HepG2 (cell line): ENCODE data around the gene SH3BGR. TPM values are rescaled to one million over a fixed set of nuclear protein-coding genes. Genes with fewer than 3 reads are reported as not detected.

Experiments
- ELF3 ChIP-seq: IDR thresholded peaks from 2 replicates; pipeline ENCODE4 v1.6.1; 2016; ENCODE audit warnings: missing genetic modification reagents, missing compliant biosample characterization
- FOSL2 ChIP-seq: sonication (generic); formaldehyde crosslinking; IDR thresholded peaks from 2 replicates; pipeline ENCODE4 v1.4.0; 2020; ENCODE audit warnings: missing genetic modification reagents
- JUNB ChIP-seq: sonication (generic); formaldehyde crosslinking; IDR thresholded peaks from 2 replicates; pipeline ENCODE4 v1.8.0; 2022; ENCODE audit warnings: missing genetic modification reagents, mild to moderate bottlenecking, borderline replicate concordance
- REST ChIP-seq, 2 experiments: IDR thresholded peaks; 2 replicates each; pipeline ENCODE4 v1.6.1; 2011 to 2012; ENCODE audit warnings: low read length in 2 of 2, borderline replicate concordance in 1 of 2, low read depth in 1 of 2, mild to moderate bottlenecking in 1 of 2, moderate library complexity in 1 of 2
- SALL1 ChIP-seq: sonication (generic); formaldehyde crosslinking; IDR thresholded peaks from 2 replicates; pipeline ENCODE4 v1.8.0; 2022; ENCODE audit warnings: mild to moderate bottlenecking, missing genetic modification reagents
- SMAD9 ChIP-seq: sonication (generic); formaldehyde crosslinking; IDR thresholded peaks from 2 replicates; pipeline ENCODE4 v1.5.1; 2020; ENCODE audit warnings: mild to moderate bottlenecking, missing genetic modification reagents
- SPEN ChIP-seq: sonication (generic); formaldehyde crosslinking; IDR thresholded peaks from 2 replicates; pipeline ENCODE4 v1.5.1; 2020; ENCODE audit warnings: low read depth, mild to moderate bottlenecking, missing genetic modification reagents
- ZBTB7A ChIP-seq: sonication (generic); formaldehyde crosslinking; IDR thresholded peaks from 2 replicates; pipeline ENCODE4 v1.8.0; 2022; ENCODE audit warnings: mild to moderate bottlenecking, missing genetic modification reagents
- ZNF30 ChIP-seq: sonication (generic); formaldehyde crosslinking; IDR thresholded peaks from 2 replicates; pipeline ENCODE4 v1.5.0; 2020; ENCODE audit warnings: mild to moderate bottlenecking, missing genetic modification reagents
- ZNF629 ChIP-seq: sonication (generic); formaldehyde crosslinking; conservative IDR thresholded peaks from 2 replicates; pipeline ENCODE4 v1.5.0; 2020; ENCODE audit warnings: missing genetic modification reagents
- ZNF782 ChIP-seq: sonication (generic); formaldehyde crosslinking; IDR thresholded peaks from 2 replicates; pipeline ENCODE4 v1.4.0; 2020; ENCODE audit warnings: missing genetic modification reagents, mild to moderate bottlenecking, borderline replicate concordance
- polyA plus RNA-seq, 8 experiments: library from polyadenylated mRNA; depleted of rRNA in 3 of 8; stranded (reverse) in 7 of 8; unstranded in 1 of 8; fragments of >200 nt; fragmentation: Illumina TruSeq in 4 of 8; extraction: Trizol in 4 of 8; gene quantifications; 2 replicates each; pipeline versions ENCODE4 v1.2.1 to v1.2.3, GENCODE V29; 2011 to 2016; ENCODE audit warnings: low read depth in 4 of 8, missing spikeins in 1 of 8, mixed read lengths in 1 of 8; ENCODE audit not compliant: insufficient read depth in 1 of 8
- total RNA-seq, 5 experiments: library from RNA; depleted of rRNA; stranded (reverse); fragments of >200 nt; fragmentation: Illumina TruSeq; extraction: Trizol; gene quantifications; 2 replicates each; pipeline ENCODE4 v1.2.3, GENCODE V29; 2016; ENCODE audit warnings: low read depth in 1 of 5
- TF ChIP-seq, protein P1 (sequence below): sonication (generic); formaldehyde crosslinking; IDR thresholded peaks from 2 replicates; pipeline ENCODE4 v1.4.0; 2020; ENCODE audit warnings: missing genetic modification reagents, borderline replicate concordance

The SH3BGR gene
- total and polyA plus RNA-seq, 2 of the 13 experiments (the other 11 are each of a cell fraction or from before 2014, with no cell fraction given) = 0.48 TPM; not detected in 1

- TF ChIP-seq REST (IDR thresholded peaks at IDR 0.05; ENCODE audit: borderline replicate concordance in 1 of 2, low read depth in 1 of 2, low read length in 2 of 2) (peak; percentile 78 to 92), ZNF782 (CRISPR knock-in tag) (no peak), SALL1 (CRISPR knock-in tag) (peak; percentile 24; the same call in 1 of the 2 replicates), SPEN (CRISPR knock-in tag) (no peak), ZNF30 (CRISPR knock-in tag) (no peak), SMAD9 (CRISPR knock-in tag) (no peak), ELF3 (no peak), JUNB (CRISPR knock-in tag) (no peak), ZBTB7A (CRISPR knock-in tag) (no peak), ZNF629 (no peak), FOSL2 (no peak)
- TF ChIP-seq, protein P1, sequence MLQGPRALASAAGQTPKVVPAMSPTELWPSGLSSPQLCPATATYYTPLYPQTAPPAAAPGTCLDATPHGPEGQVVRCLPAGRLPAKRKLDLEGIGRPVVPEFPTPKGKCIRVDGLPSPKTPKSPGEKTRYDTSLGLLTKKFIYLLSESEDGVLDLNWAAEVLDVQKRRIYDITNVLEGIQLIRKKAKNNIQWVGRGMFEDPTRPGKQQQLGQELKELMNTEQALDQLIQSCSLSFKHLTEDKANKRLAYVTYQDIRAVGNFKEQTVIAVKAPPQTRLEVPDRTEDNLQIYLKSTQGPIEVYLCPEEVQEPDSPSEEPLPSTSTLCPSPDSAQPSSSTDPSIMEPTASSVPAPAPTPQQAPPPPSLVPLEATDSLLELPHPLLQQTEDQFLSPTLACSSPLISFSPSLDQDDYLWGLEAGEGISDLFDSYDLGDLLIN = no peak
These were observed 77.3 kb downstream of the SH3BGR start (continued) for GRCh38 chr21:39529026-39529425.
